ENCODE measurements around the gene ITGB5. TPM values are rescaled to one million over a fixed set of nuclear protein-coding genes. Genes with fewer than 3 reads are reported as not detected.
A peak's percentile ranks its signal among the peaks of the same experiment; 100 is the strongest.
"Not testable (repeated sequence)": the region's sequence is repeated elsewhere in the genome, so short reads cannot be mapped to it uniquely, and the experiment has no call there.

Gene ITGB5
- total RNA-seq, 1 donor from 2014 or later, result 139 TPM

DNA sequence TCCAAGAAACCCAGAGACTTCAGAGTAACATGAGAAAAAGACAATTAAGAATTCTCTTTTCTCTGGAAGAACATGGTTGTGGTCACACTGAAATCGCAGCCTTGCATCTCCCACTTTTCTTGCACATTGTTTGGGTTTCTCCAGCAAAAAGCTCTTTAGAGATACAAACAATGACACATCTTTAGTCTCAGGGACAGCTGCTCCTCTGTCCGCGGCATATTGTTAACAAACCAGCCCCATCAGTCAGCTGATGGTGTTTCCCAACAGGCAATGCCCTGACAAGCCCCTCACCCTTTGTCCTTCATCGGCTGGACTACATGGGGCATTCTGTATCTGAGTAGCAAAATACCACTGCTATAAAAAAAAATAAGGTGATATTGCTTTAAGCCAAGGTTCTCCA, 103.5 kb downstream of the ITGB5 start:
- Histone ChIP-seq H3K79me2 (ENCODE audit: insufficient read depth, low read length) (peaks cover 7% of the 10 kb centered on the region), H3K36me3 (ENCODE audit: insufficient read depth, low read length) (no peaks in the 10 kb centered on the region), H3K4me1 (ENCODE audit: insufficient read depth, low read length) (peaks cover 56% of the 10 kb centered on the region), H3K27ac (ENCODE audit: low read depth, low read length) (peak overlapping the region; percentile 20), H3K27me3 (ENCODE audit: insufficient read depth, low read length) (no peaks in the 10 kb centered on the region), H3K9ac (ENCODE audit: low read length) (no peak overlapping the region), H3K9me3 (ENCODE audit: insufficient read depth, low read depth, low read length) (no peaks in the 10 kb centered on the region), H4K20me1 (ENCODE audit: insufficient read depth, low read length) (peaks cover 6% of the 10 kb centered on the region), H3K4me3 (ENCODE audit: insufficient read depth, low read depth, low read length) (no peak overlapping the region), H3K4me2 (ENCODE audit: low read length) (peak overlapping the region; percentile 28), H2AFZ (ENCODE audit: low read depth, low read length) (no peak overlapping the region)
- Mint-ChIP-seq H3K36me3 (ENCODE audit: low read depth, unreplicated experiment) (peaks cover 14% of the 10 kb centered on the region), H3K4me3 (ENCODE audit: unreplicated experiment) (no peak overlapping the region), H3K27ac (ENCODE audit: unreplicated experiment) (peak overlapping the region; percentile 34), H3K9me3 (ENCODE audit: unreplicated experiment) (no peaks in the 10 kb centered on the region), H3K27me3 (ENCODE audit: low read depth, unreplicated experiment) (no peaks in the 10 kb centered on the region), H3K4me1 (ENCODE audit: low read depth, unreplicated experiment) (peaks cover 57% of the 10 kb centered on the region)
- peak; percentile 13 for FAIRE-seq
- peak; percentile 22 for DNase-seq (ENCODE audit: low read depth)
- TF ChIP-seq, protein P1, sequence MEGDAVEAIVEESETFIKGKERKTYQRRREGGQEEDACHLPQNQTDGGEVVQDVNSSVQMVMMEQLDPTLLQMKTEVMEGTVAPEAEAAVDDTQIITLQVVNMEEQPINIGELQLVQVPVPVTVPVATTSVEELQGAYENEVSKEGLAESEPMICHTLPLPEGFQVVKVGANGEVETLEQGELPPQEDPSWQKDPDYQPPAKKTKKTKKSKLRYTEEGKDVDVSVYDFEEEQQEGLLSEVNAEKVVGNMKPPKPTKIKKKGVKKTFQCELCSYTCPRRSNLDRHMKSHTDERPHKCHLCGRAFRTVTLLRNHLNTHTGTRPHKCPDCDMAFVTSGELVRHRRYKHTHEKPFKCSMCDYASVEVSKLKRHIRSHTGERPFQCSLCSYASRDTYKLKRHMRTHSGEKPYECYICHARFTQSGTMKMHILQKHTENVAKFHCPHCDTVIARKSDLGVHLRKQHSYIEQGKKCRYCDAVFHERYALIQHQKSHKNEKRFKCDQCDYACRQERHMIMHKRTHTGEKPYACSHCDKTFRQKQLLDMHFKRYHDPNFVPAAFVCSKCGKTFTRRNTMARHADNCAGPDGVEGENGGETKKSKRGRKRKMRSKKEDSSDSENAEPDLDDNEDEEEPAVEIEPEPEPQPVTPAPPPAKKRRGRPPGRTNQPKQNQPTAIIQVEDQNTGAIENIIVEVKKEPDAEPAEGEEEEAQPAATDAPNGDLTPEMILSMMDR (IDR thresholded peaks at IDR 0.05; ENCODE audit: insufficient read depth, low read depth, low read length), result no peak
- TF ChIP-seq EZH2 (IDR thresholded peaks at IDR 0.05; ENCODE audit: insufficient read depth, low read length), result no peak

- DNase-seq (ENCODE audit: low read depth); FAIRE-seq; H3K9ac ChIP-seq (ENCODE audit: low read length); H3K36me3 ChIP-seq (ENCODE audit: insufficient read depth, low read length); H3K4me3 ChIP-seq (ENCODE audit: insufficient read depth, low read depth, low read length); H3K27ac ChIP-seq (ENCODE audit: low read depth, low read length); H2AFZ ChIP-seq (ENCODE audit: low read depth, low read length); H3K4me2 ChIP-seq (ENCODE audit: low read length); H3K9me3 Mint-ChIP-seq (ENCODE audit: unreplicated experiment); H3K4me3 Mint-ChIP-seq (ENCODE audit: unreplicated experiment); H3K27ac Mint-ChIP-seq (ENCODE audit: unreplicated experiment); H4K20me1 ChIP-seq (ENCODE audit: insufficient read depth, low read length); H3K9me3 ChIP-seq (ENCODE audit: insufficient read depth, low read depth, low read length); H3K27me3 Mint-ChIP-seq (ENCODE audit: low read depth, unreplicated experiment); H3K27me3 ChIP-seq (ENCODE audit: insufficient read depth, low read length): not testable (repeated sequence)
- Histone ChIP-seq H3K79me2 (ENCODE audit: insufficient read depth, low read length) (peaks cover 11% of the 10 kb centered on the region), H3K4me1 (ENCODE audit: insufficient read depth, low read length) (peaks cover 54% of the 10 kb centered on the region)
- peaks cover 16% of the 10 kb centered on the region for H3K36me3 Mint-ChIP-seq (ENCODE audit: low read depth, unreplicated experiment)
- H3K4me1 Mint-ChIP-seq (ENCODE audit: low read depth, unreplicated experiment), result peaks cover 53% of the 10 kb centered on the region
These were observed 104.8 kb downstream of the ITGB5 start for GRCh38 chr3:124782377-124782712.

- Histone ChIP-seq H3K27ac (ENCODE audit: low read depth, low read length) (peak overlapping the region; percentile 83), H3K9me3 (ENCODE audit: insufficient read depth, low read depth, low read length) (no peaks in the 10 kb centered on the region), H3K79me2 (ENCODE audit: insufficient read depth, low read length) (peaks cover 11% of the 10 kb centered on the region), H2AFZ (ENCODE audit: low read depth, low read length) (no peak overlapping the region), H3K4me1 (ENCODE audit: insufficient read depth, low read length) (peaks cover 49% of the 10 kb centered on the region), H3K36me3 (ENCODE audit: insufficient read depth, low read length) (peaks cover 4% of the 10 kb centered on the region), H4K20me1 (ENCODE audit: insufficient read depth, low read length) (peaks cover 6% of the 10 kb centered on the region), H3K4me3 (ENCODE audit: insufficient read depth, low read depth, low read length) (no peak overlapping the region), H3K4me2 (ENCODE audit: low read length) (peak overlapping the region; percentile 69), H3K27me3 (ENCODE audit: insufficient read depth, low read length) (no peaks in the 10 kb centered on the region), H3K9ac (ENCODE audit: low read length) (peak overlapping the region; percentile 74)
- Mint-ChIP-seq H3K36me3 (ENCODE audit: low read depth, unreplicated experiment) (peaks cover 16% of the 10 kb centered on the region), H3K27ac (ENCODE audit: unreplicated experiment) (peak overlapping the region; percentile 71), H3K4me1 (ENCODE audit: low read depth, unreplicated experiment) (peaks cover 47% of the 10 kb centered on the region), H3K27me3 (ENCODE audit: low read depth, unreplicated experiment) (no peaks in the 10 kb centered on the region), H3K4me3 (ENCODE audit: unreplicated experiment) (no peak overlapping the region), H3K9me3 (ENCODE audit: unreplicated experiment) (no peaks in the 10 kb centered on the region)
- TF ChIP-seq EZH2 (IDR thresholded peaks at IDR 0.05; ENCODE audit: insufficient read depth, low read length), result no peak
- TF ChIP-seq, protein P1 (IDR thresholded peaks at IDR 0.05; ENCODE audit: insufficient read depth, low read depth, low read length), result no peak
- DNase-seq (ENCODE audit: low read depth), result no peak
- no peak for FAIRE-seq
These were observed 105.4 kb downstream of the ITGB5 start for GRCh38 chr3:124781476-124782376.
